Liver (tissue), 9 donors: ENCODE data around the gene TUBGCP2. TPM values are rescaled to one million over a fixed set of nuclear protein-coding genes. Genes with fewer than 3 reads are reported as not detected.

Experiments
- DNase-seq: peaks from one replicate; pipeline ENCODE4 v3.0.0-alpha.2; 2017; ENCODE audit warnings: low spot score
- H3K27ac ChIP-seq, 2 donors: one replicate each; pipeline ENCODE4 v1.7.0; 2013; ENCODE audit warnings: inconsistent platforms in 2 of 2, low read length in 2 of 2, control low read depth in 1 of 2, low read depth in 1 of 2, mild to moderate bottlenecking in 1 of 2
- H3K27me3 ChIP-seq, 4 donors: one replicate each; pipeline versions ENCODE4 v1.6.1 to v1.7.0; 2013; ENCODE audit warnings: low read length in 3 of 4, inconsistent platforms in 1 of 4, mild to moderate bottlenecking in 1 of 4, moderate library complexity in 1 of 4; ENCODE audit not compliant: control insufficient read depth in 4 of 4, insufficient read depth in 4 of 4
- H3K36me3 ChIP-seq, 4 donors: one replicate each; pipeline versions ENCODE4 v1.6.1 to v1.7.0; 2013; ENCODE audit warnings: low read length in 3 of 4, mild to moderate bottlenecking in 3 of 4, low read depth in 1 of 4, moderate library complexity in 1 of 4; ENCODE audit not compliant: control insufficient read depth in 4 of 4, insufficient read depth in 3 of 4
- H3K4me1 ChIP-seq, 4 donors: one replicate each; pipeline versions ENCODE4 v1.6.1 to v1.7.0; 2013; ENCODE audit warnings: low read length in 3 of 4, mild to moderate bottlenecking in 3 of 4, moderate library complexity in 1 of 4; ENCODE audit not compliant: control insufficient read depth in 4 of 4, insufficient read depth in 4 of 4
- H3K4me3 ChIP-seq, 3 donors: one replicate each; pipeline versions ENCODE4 v1.6.1 to v1.7.0; 2013; ENCODE audit warnings: low read length in 3 of 3, control low read depth in 1 of 3, low read depth in 1 of 3, mild to moderate bottlenecking in 1 of 3
- H3K9ac ChIP-seq, 2 donors: one replicate each; pipeline ENCODE4 v1.7.0; 2013; ENCODE audit warnings: low read length in 2 of 2, mild to moderate bottlenecking in 2 of 2, moderate library complexity in 2 of 2, control low read depth in 1 of 2, low read depth in 1 of 2
- H3K9me3 ChIP-seq, 4 donors: one replicate each; pipeline versions ENCODE4 v1.6.1 to v1.7.0; 2013; ENCODE audit warnings: low read length in 3 of 4; ENCODE audit not compliant: control insufficient read depth in 4 of 4
- CTCF ChIP-seq: fragments of 150-350 bp; IDR thresholded peaks from 2 replicates; pipeline ENCODE4 v1.5.1; 2017; ENCODE audit warnings: improper control_type of control experiment, low read depth, low read length; ENCODE audit not compliant: missing input control
- EGR1 ChIP-seq, 2 donors: IDR thresholded peaks; 2 replicates each; pipeline ENCODE4 v1.6.1; 2016 to 2018; ENCODE audit warnings: antibody characterized with exemption in 2 of 2, low read depth in 2 of 2
- FOXA1 ChIP-seq: IDR thresholded peaks from 2 replicates; pipeline ENCODE4 v1.6.1; 2016; ENCODE audit warnings: antibody characterized with exemption
- FOXA2 ChIP-seq: IDR thresholded peaks from 2 replicates; pipeline ENCODE4 v1.6.1; 2016; ENCODE audit warnings: antibody characterized with exemption
- GABPA ChIP-seq, 2 donors: IDR thresholded peaks in 1 of 2; conservative IDR thresholded peaks in 1 of 2; 2 replicates each; pipeline ENCODE4 v1.6.1; 2016; ENCODE audit warnings: antibody characterized with exemption in 2 of 2, mild to moderate bottlenecking in 1 of 2, moderate library complexity in 1 of 2
- HNF4A ChIP-seq, 2 donors: conservative IDR thresholded peaks; 2 replicates each; pipeline ENCODE4 v1.6.1; 2016; ENCODE audit warnings: antibody characterized with exemption in 2 of 2, mild to moderate bottlenecking in 2 of 2
- HNF4G ChIP-seq: IDR thresholded peaks from 2 replicates; pipeline ENCODE4 v1.6.1; 2016; ENCODE audit warnings: antibody characterized with exemption
- JUND ChIP-seq, 2 donors: IDR thresholded peaks; 2 replicates each; pipeline ENCODE4 v1.6.1; 2016; ENCODE audit warnings: antibody characterized with exemption in 2 of 2
- MAX ChIP-seq: IDR thresholded peaks from 2 replicates; pipeline ENCODE4 v1.6.1; 2016; ENCODE audit warnings: antibody characterized with exemption
- NR2F2 ChIP-seq: IDR thresholded peaks from 2 replicates; pipeline ENCODE4 v1.6.1; 2016; ENCODE audit warnings: antibody characterized with exemption
- RAD21 ChIP-seq, 2 donors: IDR thresholded peaks; 2 replicates each; pipeline ENCODE4 v1.6.1; 2016; ENCODE audit warnings: antibody characterized with exemption in 2 of 2, mild to moderate bottlenecking in 2 of 2
- REST ChIP-seq: IDR thresholded peaks from 2 replicates; pipeline ENCODE4 v1.6.1; 2016; ENCODE audit warnings: antibody characterized with exemption, mild to moderate bottlenecking
- RXRA ChIP-seq, 2 donors: IDR thresholded peaks; 2 replicates each; pipeline ENCODE4 v1.6.1; 2017 to 2018; ENCODE audit warnings: antibody characterized with exemption in 2 of 2, mild to moderate bottlenecking in 1 of 2
- SP1 ChIP-seq: IDR thresholded peaks from 2 replicates; pipeline ENCODE4 v1.6.1; 2018; ENCODE audit warnings: antibody characterized with exemption, mild to moderate bottlenecking
- TAF1 ChIP-seq: conservative IDR thresholded peaks from 2 replicates; pipeline ENCODE4 v1.6.1; 2016; ENCODE audit warnings: antibody characterized with exemption, mild to moderate bottlenecking
- YY1 ChIP-seq: IDR thresholded peaks from 2 replicates; pipeline ENCODE4 v1.6.1; 2016; ENCODE audit warnings: antibody characterized with exemption, mild to moderate bottlenecking
- ZBTB33 ChIP-seq: IDR thresholded peaks from 2 replicates; pipeline ENCODE4 v1.6.1; 2016; ENCODE audit warnings: antibody characterized with exemption
- WGBS: extraction: QIAGEN DNeasy Blood & Tissue Kit; methylation state at CpG from one replicate; pipeline ENCODE4 v1.1.7; 2013; 5-methylcytosine and 5-hydroxymethylcytosine counted together
- polyA plus RNA-seq, 2 donors: library from polyadenylated mRNA; stranded (reverse) in 1 of 2; unstranded in 1 of 2; fragments of 200-250 nt in 1 of 2; fragments of >200 nt in 1 of 2; fragmentation: Nextera tagmentation in 1 of 2; extraction: Ambion mirVana in 1 of 2; gene quantifications; one replicate each; pipeline versions ENCODE4 v1.2.1 to v1.2.3, GENCODE V29; 2013 to 2015
- total RNA-seq, 2 donors: library from RNA; depleted of rRNA; stranded (reverse); fragments of >200 nt; gene quantifications; one replicate each; pipeline ENCODE4 v1.2.3, GENCODE V29; 2014
- donor health status: healthy.
- donor health status: healthy.
- donor health status: healthy.
- donor health status: healthy.
- donor health status: healthy.

Gene TUBGCP2
- total and polyA plus RNA-seq, 4 donors: 18.8 to 32.4 (median 27.6) TPM

DNA sequence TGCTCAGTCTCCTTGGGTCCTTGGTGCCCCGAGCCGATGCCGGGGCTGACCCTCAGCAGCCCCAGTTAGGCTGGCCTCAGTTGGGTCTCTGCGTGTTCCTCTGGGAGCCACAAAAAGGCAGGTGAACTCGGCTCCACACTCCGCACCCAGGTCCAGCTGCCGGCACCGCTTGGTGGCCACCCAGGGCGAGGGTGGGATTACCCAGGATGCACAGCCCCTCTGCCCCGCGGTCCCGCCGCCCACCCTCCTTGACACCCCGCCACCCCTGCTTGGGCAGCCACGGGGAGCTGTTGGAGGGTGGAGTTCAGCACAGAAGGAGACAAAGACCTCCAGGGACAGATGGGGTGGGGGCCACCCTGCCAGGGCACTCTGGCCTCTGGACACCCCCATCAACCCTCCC lies 53.3 kb downstream of the TUBGCP2 start (continued):
- no peak for TF ChIP-seq REST

- no peak for DNase-seq
- H3K9ac ChIP-seq: no peak overlapping the region
- TF ChIP-seq HNF4A (conservative IDR thresholded peaks at IDR 0.05) (no peak), ZBTB33 (no peak), YY1 (no peak), RAD21 (IDR thresholded peaks at IDR 0.05) (no peak), GABPA (IDR thresholded peaks at IDR 0.05 in 1 of 2, conservative IDR thresholded peaks at IDR 0.05 in 1 of 2) (no peak), FOXA1 (no peak), NR2F2 (no peak), FOXA2 (no peak), MAX (no peak), EGR1 (IDR thresholded peaks at IDR 0.05; ENCODE audit: low read depth in 2 of 2) (no peak), HNF4G (no peak)
- H3K27me3 ChIP-seq: peaks cover 0 to 3% (median 0%) of the 10 kb centered on the region in 4 donors
- no peaks in the 10 kb centered on the region for H3K9me3 ChIP-seq
- no peak overlapping the region for H3K4me3 ChIP-seq
- 59% methylated on average over 13 of the region's 13 CpGs for WGBS
- H3K27ac ChIP-seq: no peak overlapping the region
- peaks cover 0 to 19% (median 8%) of the 10 kb centered on the region in 4 donors for H3K4me1 ChIP-seq
- H3K36me3 ChIP-seq: no peaks in the 10 kb centered on the region
Measured at GRCh38 chr10:133254421-133255120, 54.1 kb downstream of the TUBGCP2 start.

- Histone ChIP-seq H3K27me3 (peaks cover 0 to 3% (median 0%) of the 10 kb centered on the region in 4 donors), H3K36me3 (no peaks in the 10 kb centered on the region), H3K9me3 (no peaks in the 10 kb centered on the region), H3K4me1 (peaks cover 0 to 14% (median 7%) of the 10 kb centered on the region in 4 donors), H3K4me3 (no peak overlapping the region), H3K9ac (no peak overlapping the region), H3K27ac (no peak overlapping the region)
- no peak for DNase-seq
- WGBS: 83% methylated on average over 22 of the region's 22 CpGs
- TF ChIP-seq JUND (IDR thresholded peaks at IDR 0.05) (no peak), RXRA (IDR thresholded peaks at IDR 0.05) (no peak), HNF4G (no peak), TAF1 (no peak), RAD21 (IDR thresholded peaks at IDR 0.05) (no peak), GABPA (IDR thresholded peaks at IDR 0.05 in 1 of 2, conservative IDR thresholded peaks at IDR 0.05 in 1 of 2) (no peak), SP1 (no peak), YY1 (no peak), HNF4A (conservative IDR thresholded peaks at IDR 0.05) (no peak), FOXA1 (no peak), CTCF (no peak), EGR1 (IDR thresholded peaks at IDR 0.05; ENCODE audit: low read depth in 2 of 2) (no peak), FOXA2 (no peak), REST (no peak)
Measured at GRCh38 chr10:133253361-133253955, 55.2 kb downstream of the TUBGCP2 start.
